K562 (cell line): Measurements from ENCODE around the gene CYBRD1. TPM values are rescaled to one million over a fixed set of nuclear protein-coding genes. Genes with fewer than 3 reads are reported as not detected.

Experiments used
- ATAC-seq: fragments of 200-7000 bp; cut with Tn5 transposase; 3 replicates; pipeline ENCODE4 v1.9.1; 2020; ENCODE audit warnings: moderate library complexity
- BruUV-seq: library from RNA; stranded (reverse); fragments of 400-500 nt; replicated peaks from 2 replicates; lab custom pipeline; 2021; lab: Mats Ljungman, UMichigan
- CTCF ChIA-PET: fragments of 300-600 bp; formaldehyde crosslinking; extraction: SDS; loops from one replicate; lab custom pipeline; 2021; ENCODE audit warnings: low intra/inter-chr PET ratio; lab: Yijun Ruan, JAX
- POLR2A ChIA-PET: fragments of 300-600, 350-650 bp; sonication (Branson Sonifier 250); formaldehyde crosslinking; extraction: SDS; loops from one replicate; lab custom pipeline; 2021; ENCODE audit warnings: antibody characterized with exemption, inconsistent platforms; lab: Yijun Ruan, JAX
- DNase-seq, 4 experiments: peaks; one replicate each; pipeline versions ENCODE4 v3.0.0 to v3.0.0-alpha.2; 2011 to 2018; ENCODE audit warnings: low spot score in 3 of 4, mixed read lengths in 3 of 4; ENCODE audit errors: extremely low read depth in 1 of 4
- FAIRE-seq: peaks from 2 replicates; lab custom pipeline; 2011; peaks lifted over from hg19 to GRCh38; lab: Jason Lieb, UNC
- H2AFZ ChIP-seq: 2 replicates; pipeline ENCODE4 v1.6.0; 2011; ENCODE audit warnings: low read depth, low read length, control low read depth, inconsistent platforms
- H3K27ac ChIP-seq: fragments of 200-600 bp; 3 replicates; pipeline ENCODE4 v1.8.0; 2011; ENCODE audit warnings: low read depth, mild to moderate bottlenecking, control low read depth, inconsistent platforms, low read length, moderate library complexity, mixed read lengths; ENCODE audit errors: extremely low read depth
- H3K27me3 ChIP-seq, 2 experiments: fragments of 300-600 bp in 1 of 2; 2 replicates in 1 of 2; 3 replicates in 1 of 2; pipeline versions ENCODE4 v1.6.0 to v1.8.0; 2011; ENCODE audit warnings: inconsistent platforms in 2 of 2, low read length in 2 of 2, mild to moderate bottlenecking in 1 of 2, mixed read lengths in 1 of 2, moderate library complexity in 1 of 2; ENCODE audit not compliant: control insufficient read depth in 2 of 2, insufficient read depth in 2 of 2
- H3K36me3 ChIP-seq: fragments of 300-600 bp; 3 replicates; pipeline ENCODE4 v1.8.0; 2011; ENCODE audit warnings: mild to moderate bottlenecking, low read length, inconsistent platforms; ENCODE audit not compliant: control insufficient read depth, insufficient read depth
- H3K4me1 ChIP-seq, 2 experiments: fragments of 200-600 bp in 1 of 2; replicated peaks in 1 of 2; 2 replicates in 1 of 2; 3 replicates in 1 of 2; pipeline versions ENCODE4 v1.5.1 to v1.8.0; 2011; ENCODE audit warnings: inconsistent platforms in 2 of 2, low read length in 2 of 2, mild to moderate bottlenecking in 1 of 2, mixed read lengths in 1 of 2, moderate library complexity in 1 of 2; ENCODE audit not compliant: control insufficient read depth in 2 of 2, insufficient read depth in 2 of 2
- H3K4me2 ChIP-seq: 2 replicates; pipeline ENCODE4 v1.6.1; 2011; ENCODE audit warnings: low read length, control low read depth, inconsistent platforms, mixed read lengths; ENCODE audit not compliant: insufficient read depth
- H3K4me3 ChIP-seq: fragments of 200-600 bp; sonication (generic), shearing (Covaris generic); 2 replicates; pipeline ENCODE4 v1.5.1; 2016; ENCODE audit warnings: control low read depth, inconsistent platforms
- H3K79me2 ChIP-seq: fragments of 200-600 bp; 3 replicates; pipeline ENCODE4 v1.8.0; 2011; ENCODE audit warnings: low read length, inconsistent platforms; ENCODE audit not compliant: control insufficient read depth, insufficient read depth
- H3K9ac ChIP-seq, 2 experiments: 2 replicates each; pipeline versions ENCODE4 v1.6.0 to v1.6.1; 2011; ENCODE audit warnings: low read depth in 2 of 2, low read length in 2 of 2, control low read depth in 1 of 2, inconsistent platforms in 1 of 2, mild to moderate bottlenecking in 1 of 2, mixed read lengths in 1 of 2; ENCODE audit not compliant: insufficient read depth in 1 of 2
- H3K9me1 ChIP-seq: one replicate; pipeline ENCODE4 v1.6.0; 2011; ENCODE audit warnings: inconsistent platforms, mild to moderate bottlenecking, low read length, moderate library complexity; ENCODE audit not compliant: control insufficient read depth, insufficient read depth
- H3K9me3 ChIP-seq: replicated peaks from 2 replicates; pipeline ENCODE4 v1.5.1; 2011; ENCODE audit warnings: low read depth, low read length, inconsistent platforms; ENCODE audit not compliant: control insufficient read depth, insufficient read depth
- H4K20me1 ChIP-seq: replicated peaks from 2 replicates; pipeline ENCODE4 v1.6.1; 2011; ENCODE audit warnings: low read length, inconsistent platforms, mixed read lengths; ENCODE audit not compliant: control insufficient read depth, insufficient read depth
- ELF1 ChIP-seq: fragments of 200-800 bp; sonication (Bioruptor generic); IDR thresholded peaks from 2 replicates; pipeline ENCODE4 v1.6.1; 2016; ENCODE audit warnings: missing genetic modification characterization, missing compliant biosample characterization
- NCOA2 ChIP-seq, 2 experiments: fragments of 450-650 bp; IDR thresholded peaks; 2 replicates each; pipeline ENCODE4 v1.6.1; 2018; ENCODE audit warnings: mild to moderate bottlenecking in 2 of 2, moderate library complexity in 1 of 2; ENCODE audit not compliant: partially characterized antibody in 2 of 2
- NR2C1 ChIP-seq, 2 experiments: fragments of 450-650 bp; IDR thresholded peaks; 2 replicates each; pipeline ENCODE4 v1.6.1; 2017; ENCODE audit warnings: mild to moderate bottlenecking in 2 of 2, antibody characterized with exemption in 1 of 2, inconsistent platforms in 1 of 2, missing compliant biosample characterization in 1 of 2, missing genetic modification characterization in 1 of 2
- PHTF2 ChIP-seq: fragments of 250-450 bp; sonication (Bioruptor Pico); IDR thresholded peaks from 2 replicates; pipeline ENCODE4 v1.5.0; 2021; ENCODE audit warnings: mild to moderate bottlenecking
- SPI1 ChIP-seq: IDR thresholded peaks from 2 replicates; pipeline ENCODE4 v1.6.1; 2011; ENCODE audit warnings: low read depth, low read length, control low read depth, borderline replicate concordance
- TFAM ChIP-seq: fragments of 250-450 bp; sonication (Bioruptor Pico); conservative IDR thresholded peaks from 2 replicates; pipeline ENCODE4 v1.5.0; 2021; ENCODE audit warnings: mild to moderate bottlenecking, moderate library complexity
- WGBS: fragments of 100-300 bp; shearing (Covaris generic); methylation state at CpG from one replicate; pipeline ENCODE4 v1.1.6; 2016; ENCODE audit warnings: low coverage, mixed read lengths; ENCODE audit not compliant: insufficient coverage; ENCODE audit errors: missing lambda C conversion rate; 5-methylcytosine and 5-hydroxymethylcytosine counted together
- in situ Hi-C: fragments of 300-500 bp; cut with MboI; formaldehyde crosslinking; loops from 4 replicates; pipeline ENCODE4 v1.15.0; 2018; ENCODE audit warnings: inconsistent platforms, mixed read lengths
- intact Hi-C: fragments of 100-400 bp; cut with micrococcal nuclease; formaldehyde crosslinking; loops from 2 replicates; pipeline ENCODE4 v1.14.2; 2022
- polyA plus RNA-seq, 8 experiments: library from polyadenylated mRNA; depleted of rRNA in 4 of 8; stranded (reverse) in 5 of 8; unstranded in 3 of 8; fragments of >200 nt; fragmentation: Nextera tagmentation in 2 of 8; fragmentation: Illumina TruSeq in 1 of 8; extraction: Ambion mirVana in 2 of 8; extraction: Trizol in 1 of 8; gene quantifications; 2 replicates each; pipeline versions ENCODE4 v1.2.1 to v1.2.3, GENCODE V29; 2011 to 2014; ENCODE audit warnings: inconsistent platforms in 1 of 8, missing spikeins in 1 of 8
- total RNA-seq, 7 experiments: library from RNA; depleted of rRNA in 6 of 7; stranded (reverse); fragments of >200 nt in 6 of 7; fragmentation: Illumina TruSeq in 2 of 7; extraction: Trizol in 2 of 7; gene quantifications; 2 replicates each; pipeline versions ENCODE4 v1.2.1 to v1.2.3, GENCODE V29; 2011 to 2021; ENCODE audit warnings: low replicate concordance in 1 of 7

Gene CYBRD1
- total and polyA plus RNA-seq, 9 of the 15 experiments (the other 6 are each of a cell fraction or from before 2014, with no cell fraction given): 9.6 to 22.4 (median 15.6) TPM

GRCh38 chr2:171540437-171540836 is 18.2 kb downstream of the CYBRD1 start:
- POLR2A ChIA-PET: interaction anchor here (0.7 kb wide), 1 partner anchor 193 kb away, joined by 3 read pairs; no protein-coding TSS in a partner anchor
- in situ Hi-C loops: no loop called here
- no peak for FAIRE-seq
- no peaks in the 10 kb centered on the region for H4K20me1 ChIP-seq
- H3K27me3 ChIP-seq: no peaks in the 10 kb centered on the region
- H3K9me3 ChIP-seq: no peaks in the 10 kb centered on the region
- peaks cover 3% of the 10 kb centered on the region for H3K9me1 ChIP-seq
- BruUV-seq: no TSS peak
- H3K79me2 ChIP-seq: peaks cover 15% of the 10 kb centered on the region
- CTCF ChIA-PET: interaction anchor here (0.5 to 0.6 kb wide), 2 partner anchors 97 to 956 kb away, joined by 3 to 4 read pairs; no protein-coding TSS in a partner anchor
- no peak overlapping the region for H3K4me2 ChIP-seq
- H3K9ac ChIP-seq: no peak overlapping the region
- ATAC-seq: no peak
- no peak overlapping the region for H2AFZ ChIP-seq
- H3K4me1 ChIP-seq: peaks cover 11 to 12% of the 10 kb centered on the region in 2 experiments; a peak in 4 of 5 replicates
- intact Hi-C loops: no loop called here
- 88% methylated on average over 2 of the region's 4 CpGs for WGBS
- no peak overlapping the region for H3K4me3 ChIP-seq
- no peak overlapping the region for H3K27ac ChIP-seq
- DNase-seq: no peak
- 0 out of 2 replicates have a peak, but pooled peaks have one; percentile 21 for TF ChIP-seq ELF1
- TF ChIP-seq PHTF2 (CRISPR knock-in tag): no peak
- TF ChIP-seq, all 486 proteins: peak for 1
- peaks cover 24% of the 10 kb centered on the region for H3K36me3 ChIP-seq

- FAIRE-seq (peak; percentile 84), ATAC-seq (peak; percentile 89), DNase-seq (peak; percentile 63 to 82 (median 78))
- H3K9me1 ChIP-seq: peaks cover 3% of the 10 kb centered on the region
- ChIA-PET POLR2A (interaction anchor here (0.6 to 0.7 kb wide), 2 partner anchors 69 to 194 kb away, joined by 3 read pairs; no protein-coding TSS in a partner anchor), CTCF (interaction anchor here (0.5 to 0.7 kb wide), 2 partner anchors 98 to 106 kb away, joined by 3 to 4 read pairs; no protein-coding TSS in a partner anchor)
- no peak overlapping the region for H3K9ac ChIP-seq
- no peaks in the 10 kb centered on the region for H3K27me3 ChIP-seq
- H3K27ac ChIP-seq: no peak overlapping the region
- H3K79me2 ChIP-seq: peaks cover 9% of the 10 kb centered on the region
- in situ Hi-C loops (no loop called here), intact Hi-C loops (no loop called here)
- BruUV-seq: no TSS peak
- peaks cover 2 to 8% of the 10 kb centered on the region in 2 experiments; a peak in 4 of 5 replicates for H3K4me1 ChIP-seq
- no peak overlapping the region for H3K4me2 ChIP-seq
- WGBS: 48% methylated on average over 6 of the region's 6 CpGs
- H3K9me3 ChIP-seq: no peaks in the 10 kb centered on the region
- H3K36me3 ChIP-seq: peaks cover 24% of the 10 kb centered on the region
- no peaks in the 10 kb centered on the region for H4K20me1 ChIP-seq
- H2AFZ ChIP-seq: 0 out of 2 replicates have a peak overlapping the region, but pooled peaks have one; percentile 37
- H3K4me3 ChIP-seq: no peak overlapping the region
- no peak for TF ChIP-seq NCOA2 (IDR thresholded peaks at IDR 0.05; ENCODE audit: partially characterized antibody in 2 of 2)
- no peak for TF ChIP-seq NR2C1 (IDR thresholded peaks at IDR 0.05)
- TF ChIP-seq NR2C1 (tag; IDR thresholded peaks at IDR 0.05): no peak
- TF ChIP-seq SPI1: 0 out of 2 replicates have a peak, but pooled peaks have one; percentile 20
- TF ChIP-seq TFAM (CRISPR knock-in tag): no peak
These were observed 19.1 kb downstream of the CYBRD1 start for GRCh38 chr2:171541202-171541887.
